GM19468 (cell line): ENCODE data around the gene ITGB2.

Experiments used
- ATAC-seq: cut with Tn5 transposase; IDR thresholded peaks from one replicate; pipeline ENCODE4 v1.9.1; 2021; ENCODE audit warnings: mild to moderate bottlenecking, moderate library complexity, moderate number of reproducible peaks; ENCODE audit not compliant: unreplicated experiment; ENCODE audit errors: extremely low read depth

ITGB2 gene

DNA sequence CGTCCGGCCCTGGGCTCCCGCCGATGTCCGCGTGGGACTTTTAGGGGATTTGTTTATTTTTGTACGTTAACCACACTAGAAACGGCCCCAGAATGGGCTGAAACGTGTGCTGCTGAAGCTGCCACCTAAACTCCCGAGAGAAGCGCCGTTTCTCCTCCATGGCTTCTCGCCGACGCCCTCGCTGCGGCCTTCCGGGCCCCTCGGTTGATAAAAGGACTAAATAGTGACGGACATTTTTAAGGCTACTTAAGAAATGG is 46.5 kb downstream of the ITGB2 start:
- no peak for ATAC-seq

DNA sequence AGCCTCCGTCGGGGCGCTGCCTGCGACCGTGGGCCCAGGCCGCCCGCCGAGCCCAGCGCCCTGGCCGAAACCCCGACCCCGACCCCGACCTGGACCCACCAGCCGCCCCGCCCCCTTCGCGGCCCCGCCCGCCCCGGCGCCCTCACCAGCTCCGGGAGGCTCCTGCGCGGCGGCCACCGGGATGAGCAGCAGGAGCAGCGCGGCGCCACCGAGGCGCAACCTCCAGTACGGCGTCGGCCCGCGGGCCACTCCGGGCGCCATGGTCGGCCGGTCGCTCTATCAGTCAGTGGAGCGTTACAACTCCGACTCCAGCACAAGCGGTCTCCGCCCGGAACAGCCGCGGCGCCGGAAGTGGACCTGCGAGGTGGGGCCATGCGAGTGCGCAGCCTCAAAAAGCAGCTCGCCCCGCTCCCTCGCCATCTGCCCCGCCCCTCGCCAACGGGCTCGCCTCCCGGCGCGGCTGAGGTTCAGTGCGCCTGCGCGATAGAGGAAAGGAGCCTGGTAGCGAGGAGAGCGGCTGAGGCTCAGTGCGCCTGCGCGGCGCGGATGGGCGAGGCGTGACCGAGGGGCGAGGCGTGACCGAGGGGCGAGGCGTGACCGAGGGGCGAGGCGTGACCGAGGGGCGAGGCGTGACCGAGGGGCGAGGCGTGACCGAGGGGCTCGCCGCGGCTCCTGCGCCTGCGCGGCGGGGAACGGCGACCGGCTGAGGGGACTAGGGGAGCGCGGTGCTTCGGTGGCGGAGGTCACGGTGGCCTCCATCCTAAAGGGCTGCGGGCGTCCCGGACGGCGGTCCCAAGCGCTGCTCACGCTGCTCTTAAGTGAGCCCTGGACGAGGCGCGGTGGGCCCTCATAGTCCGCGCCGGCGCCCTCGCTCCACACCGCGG is 47.1 kb downstream of the ITGB2 start, which contains the start of gene PTTG1IP:
Gene PTTG1IP, minus strand, starts transcription at position 335 of the 884 bp plus-strand sequence. Its CDS starts 74 bp downstream, at position 261.
- ATAC-seq: peak; percentile 65

DNA sequence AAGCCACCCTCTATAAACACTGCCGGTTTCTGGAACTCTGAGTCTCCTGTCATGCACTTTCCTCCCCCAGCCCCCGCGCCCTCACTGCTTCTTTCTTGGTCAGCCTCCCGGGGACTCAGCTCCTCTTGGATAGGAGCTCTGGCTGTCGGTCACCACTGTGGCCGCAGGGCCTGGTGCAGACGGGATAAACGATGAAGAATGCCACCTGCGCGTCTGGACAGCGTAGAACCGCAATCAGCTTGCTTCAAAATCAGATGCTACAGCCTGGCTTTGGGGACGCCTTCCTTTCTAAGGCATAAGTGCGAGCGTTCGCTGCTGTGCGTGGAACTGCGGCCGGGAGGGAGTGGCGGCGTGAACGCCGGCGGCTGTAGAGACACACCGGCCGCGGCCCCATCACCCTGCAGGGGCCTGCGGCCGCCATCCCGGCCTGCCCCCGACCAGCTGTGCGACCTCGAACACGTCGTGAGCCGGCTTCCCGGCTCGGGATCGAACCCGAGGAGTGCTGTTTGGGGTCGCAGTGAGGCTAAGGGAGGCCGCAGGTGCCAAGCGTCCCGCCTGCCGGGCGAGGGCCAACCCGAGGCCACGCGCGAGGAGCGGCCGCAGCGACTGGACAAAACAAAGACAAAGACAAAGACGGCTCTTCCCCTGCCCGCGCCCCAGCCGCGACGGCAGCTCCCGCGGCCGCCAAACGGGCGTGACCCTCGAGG is 47.9 kb downstream of the ITGB2 start:
- ATAC-seq: no peak

DNA sequence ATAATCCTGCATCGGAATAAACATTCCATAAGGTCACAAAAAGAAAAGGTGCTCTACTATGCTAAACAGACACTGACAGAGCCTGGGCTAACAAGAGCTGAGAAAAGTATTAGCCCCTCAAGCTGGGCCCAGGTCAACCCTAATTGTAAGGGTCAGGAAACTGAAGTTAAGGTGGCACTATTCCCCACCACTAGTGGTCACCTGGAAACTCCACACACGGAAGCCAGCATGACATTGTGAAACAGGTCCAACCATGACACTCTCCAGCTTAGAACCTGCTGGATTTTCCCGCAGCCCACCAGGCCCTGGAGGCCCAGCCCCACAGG is 48.4 kb downstream of the ITGB2 start:
- ATAC-seq: no peak

DNA sequence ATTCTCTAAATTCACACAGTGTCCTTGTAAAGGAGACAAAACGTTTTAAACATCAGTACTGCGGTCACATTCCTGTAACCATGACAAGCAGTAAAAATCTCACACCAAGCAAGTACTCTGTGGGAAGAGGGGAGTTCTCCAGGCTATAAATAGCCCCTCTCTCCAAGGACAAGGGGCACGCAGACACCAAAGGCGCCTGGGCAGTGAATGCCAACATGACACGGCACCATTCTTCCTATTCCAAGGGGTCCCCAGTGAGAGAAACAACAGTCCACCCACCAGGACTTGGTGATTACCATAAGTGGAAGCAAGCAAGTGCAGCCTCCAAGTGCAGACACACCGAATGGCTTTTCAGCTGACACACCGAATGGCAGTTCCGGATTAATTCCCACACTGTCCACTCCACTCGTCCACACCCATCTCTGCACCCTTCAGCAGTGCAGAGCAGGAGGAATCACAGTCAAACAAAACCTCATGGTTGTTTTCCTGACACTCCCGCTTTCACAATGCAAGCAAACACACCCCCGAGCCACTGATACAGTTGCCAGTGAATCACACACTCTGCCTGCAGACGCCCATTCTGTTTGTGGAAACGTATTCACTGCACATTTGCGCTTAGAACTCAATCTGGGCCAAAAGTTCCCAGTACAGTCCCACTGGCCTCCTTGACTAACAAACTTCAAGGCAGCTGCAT is 49.0 kb downstream of the ITGB2 start:
- ATAC-seq: no peak

DNA sequence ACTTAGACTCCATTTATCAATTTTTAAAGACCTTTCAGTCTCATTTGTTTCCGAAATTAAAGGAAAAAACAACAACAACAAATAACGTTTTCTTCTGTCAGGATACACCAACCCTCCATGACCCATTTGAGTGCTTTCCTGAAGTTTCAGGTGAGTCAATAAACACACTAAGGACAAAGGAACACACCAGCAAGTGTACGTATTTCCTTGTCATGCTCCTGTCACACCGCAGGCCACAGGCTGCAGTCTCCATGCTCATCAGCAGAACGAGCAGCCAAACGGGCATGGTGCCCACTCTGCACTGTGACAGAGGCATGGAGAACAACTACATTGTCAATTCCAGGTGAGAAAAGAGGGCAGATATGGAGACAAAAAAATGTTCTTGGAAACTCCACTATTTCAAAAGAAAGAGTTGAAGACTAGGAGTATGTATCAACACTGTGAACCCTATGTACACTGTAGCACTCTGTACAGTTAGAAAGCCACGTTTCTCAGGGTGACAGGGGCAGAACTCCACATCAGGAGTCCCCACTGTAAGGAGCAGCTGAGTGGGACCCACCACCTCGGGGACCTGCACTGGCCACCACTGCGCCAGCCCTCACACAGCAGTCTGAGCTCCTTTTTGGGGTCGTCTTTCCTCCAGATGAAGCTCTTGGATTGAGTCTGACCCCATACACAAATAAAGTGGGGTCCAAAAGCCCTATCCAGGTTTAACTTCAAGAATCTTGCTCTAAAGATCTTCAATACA is 49.8 kb downstream of the ITGB2 start:
- ATAC-seq: no peak

DNA sequence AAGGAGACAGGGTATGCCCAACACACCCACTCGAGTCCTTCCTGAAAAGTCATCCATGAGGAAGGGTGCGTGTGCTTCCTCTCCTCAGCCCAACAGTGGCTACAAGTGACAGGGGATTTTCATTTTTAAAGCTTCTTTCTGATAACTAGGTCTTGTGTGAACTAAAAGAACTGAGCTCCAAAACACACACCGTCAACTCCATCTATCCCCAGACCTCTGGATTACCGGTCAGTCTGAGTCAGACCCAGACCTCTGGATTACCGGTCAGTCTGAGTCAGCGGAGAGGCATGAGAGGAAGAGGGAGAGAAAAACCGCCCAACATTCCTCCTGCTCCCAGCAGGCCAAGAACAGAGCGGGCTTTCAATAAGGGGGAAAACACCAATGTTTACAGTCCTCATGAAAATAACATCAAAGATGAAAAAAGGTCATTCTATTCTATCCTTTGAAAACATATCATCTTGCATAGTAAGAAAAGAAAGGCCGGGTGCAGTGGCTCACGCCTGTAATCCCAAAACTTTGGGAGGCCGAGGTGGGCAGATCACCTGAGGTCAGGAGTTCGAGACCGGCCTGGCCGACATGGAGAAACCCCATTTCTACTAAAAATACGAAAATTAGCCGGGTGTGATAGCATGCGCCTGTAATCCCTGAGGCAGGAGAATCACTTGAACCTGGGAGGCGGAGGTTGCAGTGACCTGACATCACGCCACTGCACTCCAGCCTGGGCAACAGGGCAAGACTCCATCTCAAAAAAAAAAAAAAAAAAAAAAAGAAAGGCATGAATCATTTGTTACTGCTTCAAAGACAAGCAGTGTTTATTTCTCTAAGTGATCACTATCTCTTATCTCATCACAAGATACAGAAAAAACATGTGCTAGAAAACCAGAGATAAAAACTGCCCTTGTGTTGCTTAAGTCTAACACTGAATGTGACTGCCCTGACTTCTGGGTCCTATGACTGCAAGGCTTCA is 50.6 kb downstream of the ITGB2 start:
- no peak for ATAC-seq

DNA sequence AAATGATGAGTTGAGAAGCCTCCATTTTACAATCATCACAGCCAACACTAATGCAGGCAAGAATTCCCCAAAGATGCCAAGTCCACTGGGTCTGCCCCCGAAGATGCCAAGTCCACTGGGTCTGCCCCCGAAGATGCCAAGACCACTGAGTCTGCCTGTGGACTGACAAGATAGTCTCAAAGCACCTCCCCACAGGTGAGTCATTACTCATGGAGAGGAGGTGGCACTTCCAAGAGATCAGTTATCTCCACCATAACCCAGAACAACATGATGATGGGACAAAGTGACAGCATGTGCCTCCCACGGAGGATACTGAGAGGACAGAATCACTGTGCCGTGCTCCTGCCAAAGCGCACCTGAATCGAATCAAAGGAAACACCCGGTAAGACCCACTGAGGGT is 52.0 kb downstream of the ITGB2 start:
- no peak for ATAC-seq

DNA sequence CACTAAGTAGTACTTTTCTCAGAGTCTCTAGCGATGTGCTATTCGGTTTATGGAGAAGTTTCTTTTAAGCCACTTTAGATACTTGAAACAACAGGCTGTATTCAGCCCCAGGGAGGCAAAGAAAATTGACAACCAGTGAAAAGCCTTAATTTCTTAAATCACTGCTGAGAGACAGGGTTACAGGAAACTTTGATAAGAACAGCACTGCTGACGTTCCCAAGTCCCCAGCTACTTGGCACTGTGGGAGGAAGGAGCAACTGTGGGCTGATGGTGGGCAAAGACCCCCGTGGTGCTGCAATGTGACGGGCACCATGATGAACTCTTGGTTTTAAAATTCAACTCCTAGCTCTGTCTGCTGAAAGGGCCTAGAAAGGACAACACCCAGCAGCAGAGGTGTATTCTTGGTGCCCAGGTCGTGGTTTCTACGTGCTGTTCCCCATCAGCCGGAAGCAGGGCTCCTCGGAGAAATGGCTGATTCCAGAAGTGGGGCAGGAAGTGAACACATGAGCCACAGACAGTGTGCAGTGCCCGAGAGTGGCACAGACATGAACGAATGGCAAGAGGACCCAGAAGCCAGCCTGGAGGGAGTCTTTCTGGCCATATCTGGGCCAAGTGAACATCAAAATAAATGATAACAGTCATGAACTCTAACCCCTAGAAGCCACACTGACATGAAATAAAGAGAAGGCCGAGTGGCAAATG is 52.5 kb downstream of the ITGB2 start:
- no peak for ATAC-seq

DNA sequence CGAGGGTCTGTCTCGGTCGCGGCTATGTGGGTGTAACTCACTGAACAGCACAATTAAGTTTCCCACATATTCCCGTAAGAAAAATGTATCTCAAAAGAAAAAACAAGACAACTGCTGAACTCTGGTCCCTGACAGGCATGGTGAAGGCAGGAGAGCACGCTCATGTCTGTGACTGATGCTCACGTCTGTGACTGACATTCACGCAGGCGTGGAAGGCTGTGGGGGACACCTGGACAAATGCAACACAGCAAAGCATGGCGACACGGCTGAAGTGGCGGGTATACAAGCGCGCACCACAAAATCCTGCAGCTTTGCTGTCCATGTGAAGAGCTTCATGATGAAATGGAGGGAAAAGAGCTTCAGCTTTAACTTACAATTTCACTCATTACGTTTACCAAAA is 53.2 kb downstream of the ITGB2 start:
- no peak for ATAC-seq

DNA sequence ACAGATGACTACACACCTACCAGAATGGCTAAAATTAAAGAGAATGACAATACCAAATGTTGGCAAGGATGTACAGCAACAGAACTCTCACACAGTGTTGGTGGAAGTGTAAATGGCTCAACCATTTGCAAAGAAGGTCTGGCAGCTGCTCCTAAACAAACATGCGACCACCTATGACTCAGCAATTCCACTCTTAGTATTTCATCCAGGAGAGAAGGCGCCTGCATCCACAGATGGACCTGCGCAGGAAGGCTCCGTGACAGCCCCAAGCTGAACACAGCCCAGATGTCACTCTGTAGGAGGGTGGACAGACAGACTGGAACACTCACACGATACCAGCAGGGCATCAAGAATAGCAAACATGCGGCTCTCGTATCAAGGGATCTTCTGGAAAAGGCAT is 53.9 kb downstream of the ITGB2 start:
- ATAC-seq: no peak

DNA sequence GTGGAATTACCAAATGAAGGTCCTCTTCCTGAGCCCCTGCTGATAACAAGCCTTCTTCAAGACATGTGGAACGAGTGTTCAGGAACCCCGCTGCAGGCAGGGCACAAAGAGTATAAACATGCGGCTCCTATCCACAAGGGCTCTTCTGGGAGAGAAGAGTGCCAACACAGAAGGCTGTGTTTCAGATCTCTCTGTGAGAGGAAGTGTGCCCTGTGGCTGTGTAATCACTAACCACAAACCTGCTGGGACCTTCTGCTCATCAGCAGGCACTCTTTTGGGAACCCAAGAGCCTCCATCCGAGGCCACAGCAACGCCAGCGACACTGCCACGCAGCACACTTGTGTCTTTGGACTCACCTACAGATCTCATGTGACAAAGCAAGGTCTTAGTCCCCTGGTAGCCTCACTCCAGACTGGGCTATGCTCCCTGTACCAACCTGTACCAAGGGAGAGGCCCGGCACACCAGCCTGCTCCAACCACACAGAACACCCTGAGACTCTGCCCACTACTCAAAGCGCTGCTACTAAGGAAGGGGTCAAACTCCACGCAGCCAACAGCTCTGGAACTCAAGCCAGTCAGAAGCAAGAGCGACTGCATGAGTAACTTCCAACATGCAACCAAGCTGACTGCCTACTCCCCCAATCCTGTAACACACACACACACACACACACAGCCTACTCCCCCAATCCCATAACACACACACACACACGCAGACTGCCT is 55.0 kb downstream of the ITGB2 start:
- ATAC-seq: no peak

DNA sequence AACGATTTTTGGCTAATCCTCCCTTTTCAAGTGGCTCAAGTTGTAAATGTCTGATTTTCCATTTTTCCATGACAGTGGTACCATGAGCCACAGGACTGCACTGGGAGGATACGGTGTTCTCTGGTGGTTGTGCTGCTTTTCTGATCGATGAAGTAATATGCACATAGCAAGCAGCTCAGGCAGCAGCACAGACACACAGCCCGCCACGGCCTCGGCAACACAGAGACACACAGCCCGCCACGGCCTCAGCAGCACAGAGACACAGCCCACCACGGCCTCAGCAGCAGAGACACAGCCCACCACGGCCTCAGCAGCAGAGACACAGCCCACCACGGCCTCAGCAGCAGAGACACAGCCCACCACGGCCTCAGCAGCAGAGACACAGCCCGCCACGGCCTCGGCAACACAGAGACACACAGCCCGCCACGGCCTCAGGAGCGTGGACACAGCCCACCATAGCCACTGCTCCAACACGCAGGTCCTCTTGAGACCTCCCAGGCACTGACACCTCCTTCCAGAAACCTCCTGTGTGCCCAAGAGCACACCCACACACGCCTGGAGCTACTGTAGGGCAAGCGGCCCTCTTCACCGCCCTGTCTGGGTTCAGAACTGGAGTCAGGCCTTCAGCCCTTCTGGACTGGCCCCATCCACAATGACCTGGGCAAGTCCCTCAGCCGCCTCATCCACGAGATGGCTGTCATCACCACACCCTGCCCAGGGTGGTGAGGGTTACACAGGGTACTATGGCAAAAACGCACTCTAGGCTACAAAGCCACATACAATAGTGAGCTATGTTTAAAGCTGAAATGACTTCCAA is 57.6 kb downstream of the ITGB2 start:
- ATAC-seq: no peak

DNA sequence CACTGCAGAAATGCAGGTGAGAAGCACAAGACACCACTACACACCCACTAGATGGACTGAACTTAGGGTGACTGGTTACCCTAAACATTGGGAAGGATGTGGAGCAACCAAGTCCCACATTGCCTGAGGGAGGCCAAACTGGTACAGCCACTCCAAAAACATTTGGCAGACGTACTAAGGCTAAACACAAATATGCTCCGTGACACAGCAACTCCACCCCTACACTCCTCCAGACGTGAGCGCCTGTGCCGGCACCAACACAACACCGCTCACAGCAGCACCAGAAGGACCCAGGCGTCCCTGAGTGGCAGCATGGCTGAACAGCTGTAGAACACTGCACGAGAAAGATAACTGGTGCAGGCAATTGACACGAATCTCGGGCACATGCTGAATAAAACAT is 61.9 kb downstream of the ITGB2 start:
- no peak for ATAC-seq

DNA sequence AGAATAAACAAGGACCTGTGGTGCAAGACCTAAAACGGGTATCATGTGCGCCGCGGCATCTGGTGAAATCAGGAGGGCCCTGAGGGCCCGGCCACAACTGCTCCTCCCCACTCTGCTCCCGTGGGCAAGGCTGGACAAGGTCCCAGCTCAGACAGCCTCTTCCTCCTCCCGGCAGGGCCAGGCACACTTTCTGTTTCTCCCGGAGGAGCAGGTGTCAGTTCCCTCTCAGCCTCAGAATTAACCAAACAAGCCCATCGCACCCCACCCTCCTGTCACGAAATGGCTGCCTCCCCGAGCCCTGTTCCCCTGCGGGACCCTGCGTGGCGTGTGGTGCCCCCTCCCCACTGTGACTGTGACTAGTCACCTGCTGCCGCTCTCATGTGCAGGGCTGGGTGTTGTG is 62.4 kb downstream of the ITGB2 start:
- no peak for ATAC-seq

DNA sequence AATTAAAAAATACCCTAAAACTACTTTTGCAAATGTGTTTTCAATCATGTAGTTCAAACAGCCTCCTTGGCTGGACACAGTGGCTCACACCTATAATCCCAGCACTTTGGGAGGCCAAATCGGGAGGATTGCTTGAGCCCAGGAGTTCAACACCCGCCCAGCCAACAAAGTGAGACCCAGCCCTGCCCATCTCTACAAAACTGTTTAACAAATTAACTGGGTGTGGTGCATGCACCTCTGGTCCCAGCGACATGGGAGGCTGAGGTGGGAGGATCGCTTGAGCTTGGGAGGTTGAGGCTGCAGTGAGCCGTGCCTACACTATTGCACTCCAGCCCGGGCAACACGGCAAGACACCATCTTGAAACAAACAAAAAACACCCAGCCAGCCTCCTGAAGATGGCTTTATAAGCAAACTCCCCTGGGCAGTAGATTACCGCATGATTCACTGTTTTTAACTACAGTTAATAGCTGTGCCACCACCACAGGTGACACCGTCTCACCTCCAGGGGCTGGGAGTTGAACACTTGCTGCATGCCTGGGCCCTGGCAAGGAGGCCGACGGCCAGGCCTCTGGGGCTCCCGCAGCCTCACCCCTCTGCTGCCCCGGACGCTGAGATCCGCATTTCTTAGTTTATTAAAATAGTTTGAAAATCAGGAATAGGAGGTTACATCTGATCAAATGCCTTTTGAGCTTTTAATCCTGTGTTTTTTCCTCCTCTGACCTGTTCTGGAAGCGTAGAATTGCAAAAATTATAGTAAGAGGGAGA is 63.4 kb downstream of the ITGB2 start:
- no peak for ATAC-seq

DNA sequence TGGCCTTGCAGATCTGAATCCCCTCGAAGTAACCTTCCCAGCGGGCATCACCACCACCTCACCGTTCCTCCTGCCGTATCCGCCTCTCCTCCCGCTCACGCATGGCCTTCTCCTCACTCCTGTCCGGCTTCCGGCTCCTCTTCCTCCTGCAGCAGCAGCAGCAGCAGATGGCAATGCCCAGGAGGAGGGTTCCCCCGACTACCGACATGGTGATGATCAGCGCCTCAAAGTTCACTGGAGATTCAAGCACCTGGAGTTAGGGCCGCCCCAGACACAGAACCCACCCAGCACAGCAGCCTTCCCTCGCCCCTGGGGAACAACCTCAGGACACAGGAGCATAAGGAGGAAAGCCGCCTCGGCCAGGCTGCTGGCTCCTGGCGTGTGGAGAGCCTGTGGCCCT is 64.6 kb downstream of the ITGB2 start:
- ATAC-seq: no peak
